Neuronal stem cell (in vitro differentiated cells): Measurements from ENCODE around the gene NGLY1. TPM values are rescaled to one million over a fixed set of nuclear protein-coding genes. Genes with fewer than 3 reads are reported as not detected.

Experiments used
- DNase-seq: peaks from one replicate; pipeline ENCODE4 v3.0.0-alpha.2; 2013; ENCODE audit warnings: low spot score
- H2AFZ ChIP-seq: one replicate; pipeline ENCODE4 v1.6.1; 2013; ENCODE audit warnings: mild to moderate bottlenecking, low read length, inconsistent platforms
- H2AK5ac ChIP-seq: 2 replicates; pipeline ENCODE4 v1.6.1; 2013; ENCODE audit warnings: low read depth, mild to moderate bottlenecking, inconsistent platforms, low read length, moderate library complexity, mixed read lengths
- H2BK120ac ChIP-seq: 2 replicates; pipeline ENCODE4 v1.6.1; 2013; ENCODE audit warnings: low read depth, mild to moderate bottlenecking, inconsistent platforms, low read length, moderate library complexity, mixed read lengths
- H2BK12ac ChIP-seq: one replicate; pipeline ENCODE4 v1.6.1; 2013; ENCODE audit warnings: low read length, inconsistent platforms
- H2BK15ac ChIP-seq: 2 replicates; pipeline ENCODE4 v1.6.1; 2013; ENCODE audit warnings: mild to moderate bottlenecking, low read length, inconsistent platforms, mixed read lengths
- H2BK5ac ChIP-seq: one replicate; pipeline ENCODE4 v1.6.1; 2013; ENCODE audit warnings: inconsistent platforms, mild to moderate bottlenecking, low read length, moderate library complexity
- H3K14ac ChIP-seq: one replicate; pipeline ENCODE4 v1.6.1; 2013; ENCODE audit warnings: low read length, inconsistent platforms
- H3K18ac ChIP-seq: 2 replicates; pipeline ENCODE4 v1.6.1; 2013; ENCODE audit warnings: low read length, inconsistent platforms
- H3K23ac ChIP-seq: 2 replicates; pipeline ENCODE4 v1.6.1; 2013; ENCODE audit warnings: low read depth, mild to moderate bottlenecking, mixed read lengths, low read length, inconsistent platforms; ENCODE audit not compliant: poor library complexity
- H3K27ac ChIP-seq: replicated peaks from 3 replicates; pipeline ENCODE4 v1.5.1; 2013; ENCODE audit warnings: low read length, inconsistent platforms
- H3K27me3 ChIP-seq, 3 experiments: 2 replicates each; pipeline ENCODE4 v1.6.1; 2013; ENCODE audit warnings: low read length in 3 of 3, mild to moderate bottlenecking in 2 of 3, inconsistent platforms in 1 of 3, low read depth in 1 of 3, mixed read lengths in 1 of 3, moderate library complexity in 1 of 3; ENCODE audit not compliant: control insufficient read depth in 3 of 3, insufficient read depth in 3 of 3
- H3K36me3 ChIP-seq, 2 donors: replicated peaks in 1 of 2; 2 replicates each; pipeline ENCODE4 v1.6.1; 2013; ENCODE audit warnings: low read length in 2 of 2; ENCODE audit not compliant: control insufficient read depth in 2 of 2, insufficient read depth in 2 of 2
- H3K4ac ChIP-seq: 2 replicates; pipeline ENCODE4 v1.6.1; 2013; ENCODE audit warnings: inconsistent platforms, mild to moderate bottlenecking, low read length, moderate library complexity
- H3K4me1 ChIP-seq, 2 donors: 1 replicate in 1 of 2; 2 replicates in 1 of 2; pipeline ENCODE4 v1.6.1; 2013; ENCODE audit warnings: low read length in 2 of 2, low read depth in 1 of 2; ENCODE audit not compliant: control insufficient read depth in 2 of 2, insufficient read depth in 1 of 2
- H3K4me2 ChIP-seq: one replicate; pipeline ENCODE4 v1.6.1; 2013; ENCODE audit warnings: mild to moderate bottlenecking, low read length, inconsistent platforms; ENCODE audit not compliant: insufficient read depth, poor library complexity, severe bottlenecking
- H3K4me3 ChIP-seq, 2 donors: 2 replicates each; pipeline ENCODE4 v1.5.1; 2013; ENCODE audit warnings: low read length in 2 of 2, mild to moderate bottlenecking in 2 of 2, inconsistent platforms in 1 of 2, moderate library complexity in 1 of 2
- H3K79me1 ChIP-seq: one replicate; pipeline ENCODE4 v1.6.1; 2013; ENCODE audit warnings: low read depth, mild to moderate bottlenecking, inconsistent platforms, low read length, moderate library complexity
- H3K9ac ChIP-seq: one replicate; pipeline ENCODE4 v1.6.1; 2013; ENCODE audit warnings: mild to moderate bottlenecking, low read depth, low read length, inconsistent platforms; ENCODE audit not compliant: poor library complexity
- H3K9me3 ChIP-seq, 2 donors: replicated peaks in 1 of 2; 2 replicates each; pipeline versions ENCODE3 to v1.6.1; 2013; ENCODE audit warnings: low read length in 2 of 2, mild to moderate bottlenecking in 2 of 2, inconsistent platforms in 1 of 2, low read depth in 1 of 2, mixed read lengths in 1 of 2, moderate library complexity in 1 of 2; ENCODE audit not compliant: control insufficient read depth in 2 of 2, insufficient read depth in 1 of 2
- H4K8ac ChIP-seq: one replicate; pipeline ENCODE4 v1.6.1; 2013; ENCODE audit warnings: low read depth, mild to moderate bottlenecking, inconsistent platforms, low read length, moderate library complexity
- H4K91ac ChIP-seq: one replicate; pipeline ENCODE4 v1.6.1; 2013; ENCODE audit warnings: low read length, low read depth, mild to moderate bottlenecking, inconsistent platforms; ENCODE audit not compliant: poor library complexity
- WGBS, 2 donors: extraction: QIAGEN DNeasy Blood & Tissue Kit; methylation state at CpG; one replicate each; pipeline ENCODE4 v1.1.7; 2013; ENCODE audit warnings: missing lambda C conversion rate in 2 of 2, mixed read lengths in 1 of 2; ENCODE audit not compliant: insufficient read length in 2 of 2, insufficient replicate concordance in 1 of 2; ENCODE audit errors: extremely low coverage in 2 of 2; 5-methylcytosine and 5-hydroxymethylcytosine counted together
- polyA plus RNA-seq, 2 experiments: library from polyadenylated mRNA; stranded (reverse); fragments of 200-250 nt; gene quantifications; one replicate each; pipeline ENCODE4 v1.2.3, GENCODE V29; 2013

The NGLY1 gene, protein sequence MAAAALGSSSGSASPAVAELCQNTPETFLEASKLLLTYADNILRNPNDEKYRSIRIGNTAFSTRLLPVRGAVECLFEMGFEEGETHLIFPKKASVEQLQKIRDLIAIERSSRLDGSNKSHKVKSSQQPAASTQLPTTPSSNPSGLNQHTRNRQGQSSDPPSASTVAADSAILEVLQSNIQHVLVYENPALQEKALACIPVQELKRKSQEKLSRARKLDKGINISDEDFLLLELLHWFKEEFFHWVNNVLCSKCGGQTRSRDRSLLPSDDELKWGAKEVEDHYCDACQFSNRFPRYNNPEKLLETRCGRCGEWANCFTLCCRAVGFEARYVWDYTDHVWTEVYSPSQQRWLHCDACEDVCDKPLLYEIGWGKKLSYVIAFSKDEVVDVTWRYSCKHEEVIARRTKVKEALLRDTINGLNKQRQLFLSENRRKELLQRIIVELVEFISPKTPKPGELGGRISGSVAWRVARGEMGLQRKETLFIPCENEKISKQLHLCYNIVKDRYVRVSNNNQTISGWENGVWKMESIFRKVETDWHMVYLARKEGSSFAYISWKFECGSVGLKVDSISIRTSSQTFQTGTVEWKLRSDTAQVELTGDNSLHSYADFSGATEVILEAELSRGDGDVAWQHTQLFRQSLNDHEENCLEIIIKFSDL
- 11.5 TPM for polyA plus RNA-seq (2013, experiment 1 of 2)
- 10.1 TPM for polyA plus RNA-seq (2013, experiment 2 of 2)

DNA sequence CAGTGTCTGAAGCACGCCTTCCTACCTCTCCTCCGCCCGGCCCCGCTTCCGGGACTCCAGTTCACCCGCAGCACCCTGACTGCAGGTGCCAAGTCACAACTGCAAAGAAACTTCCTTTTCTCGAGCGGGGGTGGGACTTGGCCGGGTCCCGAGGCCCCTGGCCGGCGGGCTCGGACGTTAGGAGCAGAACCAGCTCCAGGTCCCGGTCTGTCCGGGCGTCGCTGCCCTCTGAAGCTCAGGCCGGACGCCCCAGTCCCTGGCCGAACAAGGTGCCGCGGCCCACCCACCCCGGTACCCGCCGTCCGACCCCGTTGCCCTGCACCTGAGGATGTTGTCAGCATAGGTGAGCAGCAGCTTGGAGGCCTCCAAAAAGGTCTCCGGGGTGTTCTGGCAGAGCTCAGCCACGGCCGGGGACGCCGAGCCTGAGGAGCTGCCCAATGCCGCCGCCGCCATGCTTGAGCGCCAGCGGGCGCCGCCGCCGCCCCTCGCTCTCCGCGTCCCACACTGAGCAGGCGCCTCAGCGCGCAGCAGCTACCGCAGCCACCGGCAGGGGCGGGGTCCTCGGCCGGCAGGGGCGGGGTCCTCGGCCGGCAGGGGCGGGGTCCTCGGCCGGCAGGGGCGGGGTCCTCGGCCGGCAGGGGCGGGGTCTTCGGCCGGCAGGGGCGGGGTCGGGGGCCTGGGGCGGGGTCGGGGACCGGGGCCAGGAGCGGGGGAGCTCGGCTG, at the start of gene NGLY1:
NGLY1 (minus strand) TSS at position 506 of the 723 bp plus-strand sequence; CDS start at position 453, 53 bp downstream.
- Histone ChIP-seq H4K91ac (no peak within 1 kb of the TSS), H2BK120ac (peak within 1 kb of the TSS; percentile 38), H3K36me3 (peaks cover 0 to 5% of the 10 kb centered on the region in 2 donors), H3K9ac (peak within 1 kb of the TSS; percentile 91), H2AFZ (peak within 1 kb of the TSS; percentile 98), H2BK15ac (peak within 1 kb of the TSS; percentile 82), H3K4me2 (peak within 1 kb of the TSS; percentile 71), H3K79me1 (no peaks in the 10 kb centered on the region), H2AK5ac (no peak within 1 kb of the TSS), H3K4me1 (peaks cover 0 to 3% of the 10 kb centered on the region in 2 donors), H3K4ac (no peak within 1 kb of the TSS), H3K27me3 (no peaks in the 10 kb centered on the region), H3K23ac (peak within 1 kb of the TSS; percentile 90), H3K4me3 (peak within 1 kb of the TSS; percentile 82 to 92), H3K9me3 (no peaks in the 10 kb centered on the region), H2BK5ac (peak within 1 kb of the TSS; percentile 71), H3K14ac (peak within 1 kb of the TSS; percentile 50), H3K18ac (peak within 1 kb of the TSS; percentile 100), H2BK12ac (peak within 1 kb of the TSS; percentile 92), H4K8ac (no peak within 1 kb of the TSS), H3K27ac (no peak within 1 kb of the TSS)
- no CpG with 5 or more reads among the region's 72 CpGs for WGBS, 2 donors
- DNase-seq = peak; percentile 79

DNA sequence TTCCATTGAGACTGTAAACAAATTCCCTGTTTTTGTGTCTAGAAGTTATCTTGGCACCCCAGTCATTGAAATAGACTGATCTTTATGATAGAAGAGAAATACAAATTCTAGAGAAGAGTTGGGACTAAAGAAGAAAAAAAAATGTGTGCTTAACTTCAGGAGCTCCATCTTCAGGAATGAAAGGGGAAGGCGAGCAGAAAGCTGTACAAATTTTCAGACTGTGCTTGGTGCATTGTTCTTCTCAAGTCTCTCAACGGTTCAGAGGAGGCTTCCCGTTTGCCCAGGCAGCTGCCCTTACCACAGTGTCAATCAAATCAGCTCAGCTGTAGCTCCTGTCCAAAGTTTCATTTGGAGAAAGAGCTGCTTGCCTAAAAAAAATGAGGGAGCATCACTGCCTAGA, 48.3 kb upstream of the NGLY1 start:
- H3K9ac ChIP-seq = no peak overlapping the region
- no peak overlapping the region for H2BK120ac ChIP-seq
- H3K27ac ChIP-seq = no peak overlapping the region
- peaks cover 3 to 8% of the 10 kb centered on the region in 2 donors for H3K4me1 ChIP-seq
- no peak overlapping the region for H2BK5ac ChIP-seq
- no peak overlapping the region for H3K14ac ChIP-seq
- no peaks in the 10 kb centered on the region for H3K9me3 ChIP-seq
- peak overlapping the region; percentile 1 for H2AFZ ChIP-seq
- WGBS, 2 donors = no CpG with 5 or more reads among the region's 3 CpGs
- no peaks in the 10 kb centered on the region for H3K36me3 ChIP-seq
- no peak overlapping the region for H2BK15ac ChIP-seq
- H2BK12ac ChIP-seq = no peak overlapping the region
- H3K79me1 ChIP-seq = no peaks in the 10 kb centered on the region
- no peak overlapping the region for H3K18ac ChIP-seq
- no peak overlapping the region for H4K91ac ChIP-seq
- H2AK5ac ChIP-seq = no peak overlapping the region
- no peak overlapping the region for H3K4ac ChIP-seq
- no peak overlapping the region for H3K4me3 ChIP-seq
- H4K8ac ChIP-seq = no peak overlapping the region
- no peak overlapping the region for H3K4me2 ChIP-seq
- H3K23ac ChIP-seq = no peak overlapping the region
- no peak for DNase-seq
- no peaks in the 10 kb centered on the region for H3K27me3 ChIP-seq

DNA sequence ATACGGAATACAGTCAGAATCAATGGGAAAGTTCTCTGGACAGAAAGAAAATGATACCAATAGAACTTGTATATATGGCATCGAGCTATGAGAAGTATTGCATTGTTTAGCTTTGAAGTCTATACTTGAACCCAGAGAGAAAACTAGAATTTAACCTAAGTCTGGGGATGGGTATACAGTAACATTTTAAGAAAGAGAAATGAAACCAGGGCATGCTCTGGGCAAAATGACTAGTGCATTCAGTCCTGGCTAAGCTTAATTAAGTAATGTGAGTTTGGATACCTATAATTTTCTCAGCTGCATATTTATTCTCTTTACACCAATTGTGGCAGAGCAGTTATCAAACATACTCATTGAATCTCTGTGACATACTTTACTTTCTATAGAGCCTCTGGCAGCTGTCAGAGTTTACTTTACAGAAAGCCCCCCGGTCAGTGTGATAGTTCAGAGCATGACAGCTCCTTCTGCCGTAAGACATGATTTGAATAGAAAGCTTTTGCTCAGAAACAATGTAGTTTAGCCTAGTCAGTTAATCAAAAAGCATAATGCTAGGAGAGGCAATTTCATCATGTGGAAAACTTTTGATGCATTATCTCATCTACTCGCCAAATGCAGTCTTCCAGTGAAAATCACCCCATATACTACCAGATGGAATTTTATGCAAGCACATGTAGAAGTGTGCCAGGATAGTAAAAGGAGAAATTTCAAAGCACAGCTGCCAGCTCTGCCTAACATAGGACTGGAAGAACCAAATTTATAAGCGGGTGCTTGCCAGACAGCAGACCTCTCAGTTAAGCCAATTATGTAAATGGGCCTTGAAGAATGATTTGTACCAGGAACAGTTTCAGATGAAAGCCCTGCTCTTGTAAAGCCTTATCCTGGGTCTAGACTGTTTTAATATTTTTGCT, 47.4 kb upstream of the NGLY1 start:
- no peaks in the 10 kb centered on the region for H3K36me3 ChIP-seq
- DNase-seq = no peak
- no CpG with 5 or more reads among the region's 6 CpGs for WGBS, 2 donors
- H3K4me1 ChIP-seq = peaks cover 3 to 8% of the 10 kb centered on the region in 2 donors
- H4K8ac ChIP-seq = no peak overlapping the region
- H3K79me1 ChIP-seq = no peaks in the 10 kb centered on the region
- no peak overlapping the region for H2BK5ac ChIP-seq
- no peak overlapping the region for H3K4me3 ChIP-seq
- H3K9me3 ChIP-seq = no peaks in the 10 kb centered on the region
- H2AK5ac ChIP-seq = no peak overlapping the region
- H3K27ac ChIP-seq = no peak overlapping the region
- H2BK120ac ChIP-seq = no peak overlapping the region
- no peaks in the 10 kb centered on the region for H3K27me3 ChIP-seq
- H2BK12ac ChIP-seq = no peak overlapping the region
- H3K4me2 ChIP-seq = no peak overlapping the region
- H3K9ac ChIP-seq = no peak overlapping the region
- no peak overlapping the region for H3K23ac ChIP-seq
- H4K91ac ChIP-seq = no peak overlapping the region
- H2AFZ ChIP-seq = peak overlapping the region; percentile 1
- H3K18ac ChIP-seq = no peak overlapping the region
- no peak overlapping the region for H2BK15ac ChIP-seq
- no peak overlapping the region for H3K14ac ChIP-seq
- H3K4ac ChIP-seq = no peak overlapping the region
